HepG2 (cell line): Measurements from ENCODE around the gene CERS5. TPM values are rescaled to one million over a fixed set of nuclear protein-coding genes. Genes with fewer than 3 reads are reported as not detected.
A peak's percentile ranks its signal among the peaks of the same experiment; 100 is the strongest.

ENCODE experiments used
- ARHGAP35 ChIP-seq: sonication (generic); formaldehyde crosslinking; IDR thresholded peaks from 2 replicates; pipeline ENCODE4 v1.9.0; 2022; ENCODE audit warnings: mild to moderate bottlenecking, inconsistent platforms, moderate library complexity, missing genetic modification reagents, borderline replicate concordance
- FOXP1 ChIP-seq, 2 experiments: fragments of 450-650 bp in 1 of 2; IDR thresholded peaks; 2 replicates each; pipeline ENCODE4 v1.6.1; 2017 to 2018; ENCODE audit warnings: antibody characterized with exemption in 1 of 2
- GABPA ChIP-seq, 2 experiments: IDR thresholded peaks; 2 replicates each; pipeline ENCODE4 v1.6.1; 2011 to 2016; ENCODE audit warnings: low read depth in 2 of 2, low read length in 1 of 2, missing biosample characterization in 1 of 2, missing genetic modification characterization in 1 of 2
- HHEX ChIP-seq: IDR thresholded peaks from 2 replicates; pipeline ENCODE4 v1.6.1; 2016; ENCODE audit warnings: control low read depth
- KDM1A ChIP-seq: IDR thresholded peaks from 2 replicates; pipeline ENCODE4 v1.6.1; 2016; ENCODE audit warnings: missing compliant biosample characterization
- PHF8 ChIP-seq: sonication (generic); formaldehyde crosslinking; IDR thresholded peaks from 2 replicates; pipeline ENCODE4 v1.5.0; 2020; ENCODE audit warnings: missing genetic modification reagents
- POLR2G ChIP-seq: fragments of 200-400 bp; formaldehyde crosslinking; IDR thresholded peaks from 2 replicates; pipeline ENCODE4 v1.6.1; 2018; ENCODE audit warnings: mild to moderate bottlenecking, low read depth, low read length, moderate library complexity
- RARA ChIP-seq: IDR thresholded peaks from 2 replicates; pipeline ENCODE4 v1.6.1; 2016; ENCODE audit warnings: missing genetic modification reagents, missing compliant biosample characterization
- SMAD3 ChIP-seq: sonication (generic); formaldehyde crosslinking; IDR thresholded peaks from 2 replicates; pipeline ENCODE4 v1.4.0; 2020; ENCODE audit warnings: missing genetic modification reagents
- TAF1 ChIP-seq: sonication (generic); formaldehyde crosslinking; IDR thresholded peaks from 2 replicates; pipeline ENCODE4 v1.4.0; 2020; ENCODE audit warnings: missing genetic modification reagents
- TBX3 ChIP-seq: fragments of 450-650 bp; IDR thresholded peaks from 2 replicates; pipeline ENCODE4 v1.6.1; 2017; ENCODE audit warnings: antibody characterized with exemption, mild to moderate bottlenecking, inconsistent platforms, borderline replicate concordance
- ZBTB3 ChIP-seq: sonication (generic); formaldehyde crosslinking; IDR thresholded peaks from 2 replicates; pipeline ENCODE4 v1.4.0; 2020; ENCODE audit warnings: low read depth, mild to moderate bottlenecking, moderate library complexity, missing genetic modification reagents, borderline replicate concordance
- ZFYVE20 ChIP-seq: sonication (generic); formaldehyde crosslinking; IDR thresholded peaks from 2 replicates; pipeline ENCODE4 v1.8.0; 2023; ENCODE audit warnings: low read depth, mild to moderate bottlenecking, moderate library complexity, missing genetic modification reagents, borderline replicate concordance
- ZNF235 ChIP-seq: sonication (generic); formaldehyde crosslinking; IDR thresholded peaks from 2 replicates; pipeline ENCODE4 v1.8.1; 2023; ENCODE audit warnings: mild to moderate bottlenecking, missing genetic modification reagents, borderline replicate concordance
- ZNF274 ChIP-seq: sonication (generic); formaldehyde crosslinking; IDR thresholded peaks from 2 replicates; pipeline ENCODE4 v1.5.1; 2020; ENCODE audit warnings: mild to moderate bottlenecking, missing genetic modification reagents
- ZNF343 ChIP-seq: sonication (generic); formaldehyde crosslinking; IDR thresholded peaks from 2 replicates; pipeline ENCODE4 v1.4.0; 2020; ENCODE audit warnings: mild to moderate bottlenecking, missing genetic modification reagents
- ZNF432 ChIP-seq: sonication (generic); formaldehyde crosslinking; IDR thresholded peaks from 2 replicates; pipeline ENCODE4 v1.5.0; 2020; ENCODE audit warnings: missing genetic modification reagents, mild to moderate bottlenecking, borderline replicate concordance
- ZNF598 ChIP-seq: sonication (generic); formaldehyde crosslinking; IDR thresholded peaks from 2 replicates; pipeline ENCODE4 v1.5.1; 2020; ENCODE audit warnings: mild to moderate bottlenecking, missing genetic modification reagents, borderline replicate concordance
- ZNF749 ChIP-seq: sonication (generic); formaldehyde crosslinking; IDR thresholded peaks from 2 replicates; pipeline ENCODE4 v1.8.0; 2022; ENCODE audit warnings: mild to moderate bottlenecking, missing genetic modification reagents, moderate library complexity, borderline replicate concordance
- ZSCAN25 ChIP-seq: sonication (generic); formaldehyde crosslinking; IDR thresholded peaks from 2 replicates; pipeline ENCODE4 v1.8.0; 2022; ENCODE audit warnings: mild to moderate bottlenecking, missing genetic modification reagents
- polyA plus RNA-seq, 8 experiments: library from polyadenylated mRNA; depleted of rRNA in 3 of 8; stranded (reverse) in 7 of 8; unstranded in 1 of 8; fragments of >200 nt; fragmentation: Illumina TruSeq in 4 of 8; extraction: Trizol in 4 of 8; gene quantifications; 2 replicates each; pipeline versions ENCODE4 v1.2.1 to v1.2.3, GENCODE V29; 2011 to 2016; ENCODE audit warnings: low read depth in 4 of 8, missing spikeins in 1 of 8, mixed read lengths in 1 of 8; ENCODE audit not compliant: insufficient read depth in 1 of 8
- total RNA-seq, 5 experiments: library from RNA; depleted of rRNA; stranded (reverse); fragments of >200 nt; fragmentation: Illumina TruSeq; extraction: Trizol; gene quantifications; 2 replicates each; pipeline ENCODE4 v1.2.3, GENCODE V29; 2016; ENCODE audit warnings: low read depth in 1 of 5
- TF ChIP-seq, protein P1 (sequence below): sonication (generic); formaldehyde crosslinking; IDR thresholded peaks from 2 replicates; pipeline ENCODE4 v1.8.1; 2022; ENCODE audit warnings: mild to moderate bottlenecking, missing genetic modification reagents
- TF ChIP-seq, protein P2 (sequence below): sonication (generic); formaldehyde crosslinking; IDR thresholded peaks from 2 replicates; pipeline ENCODE4 v1.4.0; 2020; ENCODE audit warnings: missing genetic modification reagents, borderline replicate concordance
- TF ChIP-seq, protein P3 (sequence below): sonication (generic); formaldehyde crosslinking; IDR thresholded peaks from 2 replicates; pipeline ENCODE4 v1.4.0; 2020; ENCODE audit warnings: mild to moderate bottlenecking, low read depth, missing genetic modification reagents
- TF ChIP-seq, protein P4 (sequence below): sonication (generic); formaldehyde crosslinking; IDR thresholded peaks from 2 replicates; pipeline ENCODE4 v1.4.0; 2020; ENCODE audit warnings: missing genetic modification reagents

CERS5 gene
- total and polyA plus RNA-seq, 2 of the 13 experiments (the other 11 are each of a cell fraction or from before 2014, with no cell fraction given): 22.3 to 48.8 TPM

DNA sequence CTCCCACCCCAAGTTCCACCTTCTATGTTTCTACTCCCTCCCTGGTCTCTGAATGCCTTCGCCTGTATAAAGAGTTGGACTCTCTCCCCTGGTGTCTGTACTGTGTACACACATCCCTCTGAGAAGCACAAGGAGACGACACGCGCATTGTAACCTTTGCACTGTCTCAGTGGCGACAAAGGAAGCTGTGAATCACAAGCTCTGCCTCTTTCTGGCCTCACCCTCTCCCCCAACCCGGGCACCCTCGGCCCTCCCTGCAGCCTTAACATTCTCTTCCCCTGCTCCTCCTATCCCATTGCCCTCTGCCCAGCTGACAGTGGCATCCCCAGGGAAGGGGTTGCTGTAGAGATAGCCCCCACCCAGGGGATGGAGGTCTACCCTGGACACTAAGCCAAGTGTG lies 84.5 kb downstream of the CERS5 start (continued):
- TF ChIP-seq ZNF749 (CRISPR knock-in tag): no peak
- TF ChIP-seq, protein P1, sequence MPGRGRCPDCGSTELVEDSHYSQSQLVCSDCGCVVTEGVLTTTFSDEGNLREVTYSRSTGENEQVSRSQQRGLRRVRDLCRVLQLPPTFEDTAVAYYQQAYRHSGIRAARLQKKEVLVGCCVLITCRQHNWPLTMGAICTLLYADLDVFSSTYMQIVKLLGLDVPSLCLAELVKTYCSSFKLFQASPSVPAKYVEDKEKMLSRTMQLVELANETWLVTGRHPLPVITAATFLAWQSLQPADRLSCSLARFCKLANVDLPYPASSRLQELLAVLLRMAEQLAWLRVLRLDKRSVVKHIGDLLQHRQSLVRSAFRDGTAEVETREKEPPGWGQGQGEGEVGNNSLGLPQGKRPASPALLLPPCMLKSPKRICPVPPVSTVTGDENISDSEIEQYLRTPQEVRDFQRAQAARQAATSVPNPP (CRISPR knock-in tag): no peak
- TF ChIP-seq TBX3: no peak
- TF ChIP-seq GABPA (IDR thresholded peaks at IDR 0.05; ENCODE audit: low read depth, low read length): no peak
- TF ChIP-seq GABPA (CRISPR knock-in tag; IDR thresholded peaks at IDR 0.05; ENCODE audit: low read depth): peak; percentile 53; the same call in 1 of the 2 replicates
- no peak for TF ChIP-seq HHEX (CRISPR knock-in tag)
- TF ChIP-seq ZNF235 (CRISPR knock-in tag): no peak
- TF ChIP-seq ZBTB3 (CRISPR knock-in tag): no peak
- no peak for TF ChIP-seq ZFYVE20 (CRISPR knock-in tag)
- no peak for TF ChIP-seq POLR2G
- no peak for TF ChIP-seq FOXP1 (IDR thresholded peaks at IDR 0.05)
- TF ChIP-seq FOXP1 (CRISPR knock-in tag; IDR thresholded peaks at IDR 0.05): peak; percentile 60; the same call in 1 of the 2 replicates
- TF ChIP-seq TAF1: no peak
- TF ChIP-seq ZSCAN25 (CRISPR knock-in tag): peak; percentile 81
- TF ChIP-seq ZNF343 (CRISPR knock-in tag): no peak; the same call in 1 of the 2 replicates
- TF ChIP-seq, protein P2, sequence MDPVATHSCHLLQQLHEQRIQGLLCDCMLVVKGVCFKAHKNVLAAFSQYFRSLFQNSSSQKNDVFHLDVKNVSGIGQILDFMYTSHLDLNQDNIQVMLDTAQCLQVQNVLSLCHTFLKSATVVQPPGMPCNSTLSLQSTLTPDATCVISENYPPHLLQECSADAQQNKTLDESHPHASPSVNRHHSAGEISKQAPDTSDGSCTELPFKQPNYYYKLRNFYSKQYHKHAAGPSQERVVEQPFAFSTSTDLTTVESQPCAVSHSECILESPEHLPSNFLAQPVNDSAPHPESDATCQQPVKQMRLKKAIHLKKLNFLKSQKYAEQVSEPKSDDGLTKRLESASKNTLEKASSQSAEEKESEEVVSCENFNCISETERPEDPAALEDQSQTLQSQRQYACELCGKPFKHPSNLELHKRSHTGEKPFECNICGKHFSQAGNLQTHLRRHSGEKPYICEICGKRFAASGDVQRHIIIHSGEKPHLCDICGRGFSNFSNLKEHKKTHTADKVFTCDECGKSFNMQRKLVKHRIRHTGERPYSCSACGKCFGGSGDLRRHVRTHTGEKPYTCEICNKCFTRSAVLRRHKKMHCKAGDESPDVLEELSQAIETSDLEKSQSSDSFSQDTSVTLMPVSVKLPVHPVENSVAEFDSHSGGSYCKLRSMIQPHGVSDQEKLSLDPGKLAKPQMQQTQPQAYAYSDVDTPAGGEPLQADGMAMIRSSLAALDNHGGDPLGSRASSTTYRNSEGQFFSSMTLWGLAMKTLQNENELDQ: no peak
- TF ChIP-seq ZNF274 (CRISPR knock-in tag): no peak
- no peak for TF ChIP-seq PHF8 (CRISPR knock-in tag)
- TF ChIP-seq SMAD3 (CRISPR knock-in tag): no peak
- TF ChIP-seq, protein P3, sequence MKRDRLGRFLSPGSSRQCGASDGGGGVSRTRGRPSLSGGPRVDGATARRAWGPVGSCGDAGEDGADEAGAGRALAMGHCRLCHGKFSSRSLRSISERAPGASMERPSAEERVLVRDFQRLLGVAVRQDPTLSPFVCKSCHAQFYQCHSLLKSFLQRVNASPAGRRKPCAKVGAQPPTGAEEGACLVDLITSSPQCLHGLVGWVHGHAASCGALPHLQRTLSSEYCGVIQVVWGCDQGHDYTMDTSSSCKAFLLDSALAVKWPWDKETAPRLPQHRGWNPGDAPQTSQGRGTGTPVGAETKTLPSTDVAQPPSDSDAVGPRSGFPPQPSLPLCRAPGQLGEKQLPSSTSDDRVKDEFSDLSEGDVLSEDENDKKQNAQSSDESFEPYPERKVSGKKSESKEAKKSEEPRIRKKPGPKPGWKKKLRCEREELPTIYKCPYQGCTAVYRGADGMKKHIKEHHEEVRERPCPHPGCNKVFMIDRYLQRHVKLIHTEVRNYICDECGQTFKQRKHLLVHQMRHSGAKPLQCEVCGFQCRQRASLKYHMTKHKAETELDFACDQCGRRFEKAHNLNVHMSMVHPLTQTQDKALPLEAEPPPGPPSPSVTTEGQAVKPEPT: no peak
- TF ChIP-seq RARA (CRISPR knock-in tag): peak; percentile 51; the same call in 1 of the 2 replicates
- TF ChIP-seq ZNF598 (CRISPR knock-in tag): no peak
- no peak for TF ChIP-seq ARHGAP35 (CRISPR knock-in tag)
- TF ChIP-seq, protein P4, sequence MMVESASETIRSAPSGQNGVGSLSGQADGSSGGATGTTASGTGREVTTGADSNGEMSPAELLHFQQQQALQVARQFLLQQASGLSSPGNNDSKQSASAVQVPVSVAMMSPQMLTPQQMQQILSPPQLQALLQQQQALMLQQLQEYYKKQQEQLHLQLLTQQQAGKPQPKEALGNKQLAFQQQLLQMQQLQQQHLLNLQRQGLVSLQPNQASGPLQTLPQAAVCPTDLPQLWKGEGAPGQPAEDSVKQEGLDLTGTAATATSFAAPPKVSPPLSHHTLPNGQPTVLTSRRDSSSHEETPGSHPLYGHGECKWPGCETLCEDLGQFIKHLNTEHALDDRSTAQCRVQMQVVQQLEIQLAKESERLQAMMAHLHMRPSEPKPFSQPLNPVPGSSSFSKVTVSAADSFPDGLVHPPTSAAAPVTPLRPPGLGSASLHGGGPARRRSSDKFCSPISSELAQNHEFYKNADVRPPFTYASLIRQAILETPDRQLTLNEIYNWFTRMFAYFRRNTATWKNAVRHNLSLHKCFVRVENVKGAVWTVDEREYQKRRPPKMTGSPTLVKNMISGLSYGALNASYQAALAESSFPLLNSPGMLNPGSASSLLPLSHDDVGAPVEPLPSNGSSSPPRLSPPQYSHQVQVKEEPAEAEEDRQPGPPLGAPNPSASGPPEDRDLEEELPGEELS (CRISPR knock-in tag): peak; percentile 35; the same call in 1 of the 2 replicates
- no peak for TF ChIP-seq KDM1A (CRISPR knock-in tag)
- TF ChIP-seq ZNF432 (CRISPR knock-in tag): no peak
